HepG2 (cell line): ENCODE data around the gene ZBTB46. TPM values are rescaled to one million over a fixed set of nuclear protein-coding genes. Genes with fewer than 3 reads are reported as not detected.

Experiments
- FOXO4 ChIP-seq: sonication (generic); formaldehyde crosslinking; conservative IDR thresholded peaks from 2 replicates; pipeline ENCODE4 v1.8.1; 2023; ENCODE audit warnings: missing genetic modification reagents
- IKZF1 ChIP-seq: fragments of 450-650 bp; IDR thresholded peaks from 2 replicates; pipeline ENCODE4 v1.7.1; 2016
- MNT ChIP-seq: fragments of 450-650 bp; IDR thresholded peaks from 2 replicates; pipeline ENCODE4 v1.6.1; 2016
- PAXIP1 ChIP-seq: sonication (generic); formaldehyde crosslinking; conservative IDR thresholded peaks from 2 replicates; pipeline ENCODE4 v1.4.0; 2020; ENCODE audit warnings: mild to moderate bottlenecking, missing genetic modification reagents, moderate library complexity
- RFX1 ChIP-seq: fragments of 450-650 bp; IDR thresholded peaks from 2 replicates; pipeline ENCODE4 v1.6.1; 2017
- THAP11 ChIP-seq: IDR thresholded peaks from 2 replicates; pipeline ENCODE4 v1.6.1; 2016; ENCODE audit warnings: missing biosample characterization, missing genetic modification reagents
- WIZ ChIP-seq: sonication (generic); formaldehyde crosslinking; IDR thresholded peaks from 2 replicates; pipeline ENCODE4 v1.5.1; 2020; ENCODE audit warnings: mild to moderate bottlenecking, missing genetic modification reagents
- YY1 ChIP-seq: IDR thresholded peaks from 2 replicates; pipeline ENCODE4 v1.6.1; 2011; ENCODE audit warnings: low read length, low read depth, moderate library complexity, mild to moderate bottlenecking; ENCODE audit not compliant: insufficient read depth, insufficient replicate concordance
- ZBTB10 ChIP-seq: sonication (generic); formaldehyde crosslinking; IDR thresholded peaks from 2 replicates; pipeline ENCODE4 v1.4.0; 2020; ENCODE audit warnings: missing genetic modification reagents, borderline replicate concordance
- ZFY ChIP-seq: sonication (generic); formaldehyde crosslinking; IDR thresholded peaks from 2 replicates; pipeline ENCODE4 v1.4.0; 2020; ENCODE audit warnings: missing genetic modification reagents
- ZNF256 ChIP-seq: sonication (generic); formaldehyde crosslinking; conservative IDR thresholded peaks from 2 replicates; pipeline ENCODE4 v1.4.0; 2020; ENCODE audit warnings: missing genetic modification reagents
- ZNF615 ChIP-seq: sonication (generic); formaldehyde crosslinking; IDR thresholded peaks from 2 replicates; pipeline ENCODE4 v1.5.0; 2020; ENCODE audit warnings: mild to moderate bottlenecking, missing genetic modification reagents, borderline replicate concordance
- ZNF775 ChIP-seq: sonication (generic); formaldehyde crosslinking; IDR thresholded peaks from 2 replicates; pipeline ENCODE4 v1.4.0; 2020; ENCODE audit warnings: missing genetic modification reagents, mild to moderate bottlenecking, moderate library complexity, borderline replicate concordance
- ZNF790 ChIP-seq: sonication (generic); formaldehyde crosslinking; IDR thresholded peaks from 2 replicates; pipeline ENCODE4 v1.8.0; 2022; ENCODE audit warnings: missing genetic modification reagents, mild to moderate bottlenecking, borderline replicate concordance
- polyA plus RNA-seq, 8 experiments: library from polyadenylated mRNA; depleted of rRNA in 3 of 8; stranded (reverse) in 7 of 8; unstranded in 1 of 8; fragments of >200 nt; fragmentation: Illumina TruSeq in 4 of 8; extraction: Trizol in 4 of 8; gene quantifications; 2 replicates each; pipeline versions ENCODE4 v1.2.1 to v1.2.3, GENCODE V29; 2011 to 2016; ENCODE audit warnings: low read depth in 4 of 8, missing spikeins in 1 of 8, mixed read lengths in 1 of 8; ENCODE audit not compliant: insufficient read depth in 1 of 8
- total RNA-seq, 5 experiments: library from RNA; depleted of rRNA; stranded (reverse); fragments of >200 nt; fragmentation: Illumina TruSeq; extraction: Trizol; gene quantifications; 2 replicates each; pipeline ENCODE4 v1.2.3, GENCODE V29; 2016; ENCODE audit warnings: low read depth in 1 of 5

The ZBTB46 gene
- total and polyA plus RNA-seq, 2 of the 13 experiments (the other 11 are each of a cell fraction or from before 2014, with no cell fraction given): 1.6 to 13.5 TPM

- TF ChIP-seq PAXIP1 (CRISPR knock-in tag) (peak; percentile 57; the same call in 1 of the 2 replicates), FOXO4 (CRISPR knock-in tag) (no peak), ZNF256 (CRISPR knock-in tag) (no peak), ZNF775 (no peak), THAP11 (CRISPR knock-in tag) (no peak), MNT (no peak), ZNF615 (0 out of 2 replicates have a peak, but pooled peaks have one; percentile 26), WIZ (no peak), RFX1 (no peak), ZFY (CRISPR knock-in tag) (no peak; the same call in none of the 2 replicates), ZBTB10 (CRISPR knock-in tag) (no peak), IKZF1 (no peak), YY1 (no peak), ZNF790 (CRISPR knock-in tag) (no peak)
Observed at GRCh38 chr20:63744574-63745423, 86.3 kb downstream of the ZBTB46 start (continued).
